NB4 (cell line): ENCODE data around the gene PTN.

Source experiments
- TF ChIP-seq, protein P1 (sequence below): IDR thresholded peaks from one replicate; pipeline ENCODE4 v1.5.1; 2012; ENCODE audit warnings: low read depth, low read length
- TF ChIP-seq, protein P2 (sequence below): IDR thresholded peaks from 2 replicates; pipeline ENCODE4 v1.6.1; 2011; ENCODE audit warnings: low read depth, low read length

DNA sequence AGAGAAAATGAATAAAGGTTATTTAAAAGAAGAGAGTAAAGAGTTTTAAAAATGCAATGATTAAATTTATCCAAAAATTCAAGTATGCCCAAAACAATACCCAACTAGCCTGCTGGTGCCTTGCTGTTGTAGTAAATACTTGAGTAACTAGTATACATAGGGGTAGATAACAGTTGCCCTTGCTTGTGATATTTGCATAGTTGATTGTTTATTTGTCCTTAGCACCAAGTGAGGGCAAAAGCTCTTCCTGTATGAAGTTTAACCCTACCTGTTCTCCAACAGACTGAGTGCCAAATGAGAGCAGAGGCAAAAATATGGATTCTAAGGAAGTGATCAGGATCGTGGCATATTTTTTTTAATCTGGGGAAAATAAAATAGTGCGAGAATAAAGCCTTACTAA, 85.0 kb downstream of the PTN start:
- TF ChIP-seq, protein P1, sequence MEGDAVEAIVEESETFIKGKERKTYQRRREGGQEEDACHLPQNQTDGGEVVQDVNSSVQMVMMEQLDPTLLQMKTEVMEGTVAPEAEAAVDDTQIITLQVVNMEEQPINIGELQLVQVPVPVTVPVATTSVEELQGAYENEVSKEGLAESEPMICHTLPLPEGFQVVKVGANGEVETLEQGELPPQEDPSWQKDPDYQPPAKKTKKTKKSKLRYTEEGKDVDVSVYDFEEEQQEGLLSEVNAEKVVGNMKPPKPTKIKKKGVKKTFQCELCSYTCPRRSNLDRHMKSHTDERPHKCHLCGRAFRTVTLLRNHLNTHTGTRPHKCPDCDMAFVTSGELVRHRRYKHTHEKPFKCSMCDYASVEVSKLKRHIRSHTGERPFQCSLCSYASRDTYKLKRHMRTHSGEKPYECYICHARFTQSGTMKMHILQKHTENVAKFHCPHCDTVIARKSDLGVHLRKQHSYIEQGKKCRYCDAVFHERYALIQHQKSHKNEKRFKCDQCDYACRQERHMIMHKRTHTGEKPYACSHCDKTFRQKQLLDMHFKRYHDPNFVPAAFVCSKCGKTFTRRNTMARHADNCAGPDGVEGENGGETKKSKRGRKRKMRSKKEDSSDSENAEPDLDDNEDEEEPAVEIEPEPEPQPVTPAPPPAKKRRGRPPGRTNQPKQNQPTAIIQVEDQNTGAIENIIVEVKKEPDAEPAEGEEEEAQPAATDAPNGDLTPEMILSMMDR, result no peak
- TF ChIP-seq, protein P2, sequence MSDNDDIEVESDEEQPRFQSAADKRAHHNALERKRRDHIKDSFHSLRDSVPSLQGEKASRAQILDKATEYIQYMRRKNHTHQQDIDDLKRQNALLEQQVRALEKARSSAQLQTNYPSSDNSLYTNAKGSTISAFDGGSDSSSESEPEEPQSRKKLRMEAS, result no peak
